ENCODE data around the gene TAF1C.

The TAF1C gene

GRCh38 chr16:84131117-84131516, 55.7 kb downstream of the TAF1C start:
- Histone ChIP-seq H3K4me3 (ENCODE audit: low read length, poor library complexity, severe bottlenecking) (no peak overlapping the region), H3F3A (ENCODE audit: low read depth) (no peaks in the 10 kb centered on the region), H3K27me3 (ENCODE audit: insufficient read depth, low read length, poor library complexity, severe bottlenecking) (no peaks in the 10 kb centered on the region), H3K9me3 (ENCODE audit: insufficient read depth, low read depth, low read length) (no peaks in the 10 kb centered on the region), H3K79me2 (ENCODE audit: insufficient read depth, low read length) (peaks cover 39% of the 10 kb centered on the region), H4K20me1 (ENCODE audit: insufficient read depth, low read length, poor library complexity, severe bottlenecking) (no peaks in the 10 kb centered on the region), H3K9ac (ENCODE audit: low read depth, low read length, poor library complexity, severe bottlenecking) (no peak overlapping the region), H3K4me1 (ENCODE audit: insufficient read depth, low read length, poor library complexity, severe bottlenecking) (peaks cover 23% of the 10 kb centered on the region), H3K4me2 (ENCODE audit: low read depth, low read length, poor library complexity, severe bottlenecking) (no peak overlapping the region), H3K9me2 (replicated peaks; ENCODE audit: low read depth, low read length) (no peaks in the 10 kb centered on the region), H2AFZ (ENCODE audit: low read length) (no peak overlapping the region), H3K36me3 (ENCODE audit: insufficient read depth, low read length) (peaks cover 44% of the 10 kb centered on the region; the same call in 1 of the 2 replicates)
- TF ChIP-seq CTCF (conservative IDR thresholded peaks at IDR 0.05; ENCODE audit: low read length) (no peak), EZH2phosphoT487 (IDR thresholded peaks at IDR 0.05; ENCODE audit: borderline replicate concordance) (no peak)
